Endothelial cell of umbilical vein (primary cell): ENCODE data around the gene CDH23. TPM values are rescaled to one million over a fixed set of nuclear protein-coding genes. Genes with fewer than 3 reads are reported as not detected.

ENCODE experiments used
- BruUV-seq: library from RNA; stranded (reverse); fragments of 400-500 nt; replicated peaks from 2 replicates; lab custom pipeline; 2021; lab: Mats Ljungman, UMichigan
- CTCF ChIA-PET: fragments of 300-600, 350-600 bp; sonication (Branson Sonifier 250); formaldehyde crosslinking; loops from one replicate; lab custom pipeline; 2021; ENCODE audit warnings: antibody characterized with exemption, inconsistent platforms; lab: Charles Lee
- POLR2A ChIA-PET: fragments of 300-600, 350-600 bp; sonication (Branson Sonifier 250); formaldehyde crosslinking; loops from one replicate; lab custom pipeline; 2021; ENCODE audit warnings: antibody characterized with exemption, inconsistent platforms; lab: Charles Lee
- DNase-seq: peaks from one replicate; pipeline ENCODE4 v3.0.0-alpha.2; 2011; ENCODE audit warnings: low read depth, low spot score
- FAIRE-seq: peaks from 2 replicates; lab custom pipeline; 2011; peaks lifted over from hg19 to GRCh38; lab: Jason Lieb, UNC
- H2AFZ ChIP-seq: 2 replicates; pipeline ENCODE4 v1.6.0; 2012; ENCODE audit warnings: low read depth, low read length, control low read depth, inconsistent platforms
- H3K27ac ChIP-seq: 2 replicates; pipeline ENCODE4 v1.5.1; 2011; ENCODE audit warnings: low read depth, mild to moderate bottlenecking, control low read depth, low read length, moderate library complexity; ENCODE audit not compliant: insufficient read depth
- H3K27me3 ChIP-seq, 2 experiments: 2 replicates each; pipeline versions ENCODE4 v1.6.0 to v1.6.1; 2011; ENCODE audit warnings: low read length in 2 of 2, mixed read lengths in 1 of 2; ENCODE audit not compliant: control insufficient read depth in 2 of 2, insufficient read depth in 2 of 2
- H3K36me3 ChIP-seq, 2 experiments: 2 replicates in 1 of 2; 3 replicates in 1 of 2; pipeline ENCODE4 v1.5.1; 2011; ENCODE audit warnings: low read length in 2 of 2, mild to moderate bottlenecking in 1 of 2, moderate library complexity in 1 of 2; ENCODE audit not compliant: control insufficient read depth in 2 of 2, insufficient read depth in 2 of 2; ENCODE audit errors: extremely low read depth in 1 of 2
- H3K4me1 ChIP-seq: 3 replicates; pipeline ENCODE4 v1.5.1; 2011; ENCODE audit warnings: mild to moderate bottlenecking, low read length; ENCODE audit not compliant: control insufficient read depth, insufficient read depth; ENCODE audit errors: extremely low read depth
- H3K4me2 ChIP-seq: 2 replicates; pipeline ENCODE4 v1.6.1; 2011; ENCODE audit warnings: low read length, control low read depth, mixed read lengths; ENCODE audit not compliant: insufficient read depth
- H3K4me3 ChIP-seq, 3 experiments: fragments of 200-600 bp in 1 of 3; sonication (generic), shearing (Covaris generic) in 1 of 3; replicated peaks in 1 of 3; 2 replicates each; pipeline ENCODE4 v1.5.1; 2011 to 2016; ENCODE audit warnings: control low read depth in 3 of 3, low read length in 3 of 3, mild to moderate bottlenecking in 2 of 3, inconsistent platforms in 1 of 3, low read depth in 1 of 3, moderate library complexity in 1 of 3; ENCODE audit not compliant: insufficient read depth in 1 of 3
- H3K79me2 ChIP-seq: 2 replicates; pipeline ENCODE4 v1.6.0; 2012; ENCODE audit warnings: low read length, inconsistent platforms; ENCODE audit not compliant: control insufficient read depth, insufficient read depth
- H3K9ac ChIP-seq: replicated peaks from 2 replicates; pipeline ENCODE3; 2011; ENCODE audit warnings: low read length, control low read depth; ENCODE audit not compliant: insufficient read depth; ENCODE audit errors: extremely low read depth
- H3K9me1 ChIP-seq: replicated peaks from 3 replicates; pipeline ENCODE4 v1.6.0; 2011; ENCODE audit warnings: mild to moderate bottlenecking, low read length; ENCODE audit not compliant: control insufficient read depth, insufficient read depth; ENCODE audit errors: extremely low read depth
- H3K9me3 ChIP-seq: replicated peaks from 2 replicates; pipeline ENCODE4 v1.5.1; 2012; ENCODE audit warnings: low read length, inconsistent platforms; ENCODE audit not compliant: control insufficient read depth, insufficient read depth
- H4K20me1 ChIP-seq: replicated peaks from 2 replicates; pipeline ENCODE3; 2011; ENCODE audit warnings: mild to moderate bottlenecking, low read length; ENCODE audit not compliant: control insufficient read depth, insufficient read depth; ENCODE audit errors: extremely low read depth
- EZH2 ChIP-seq: IDR thresholded peaks from 2 replicates; pipeline ENCODE4 v1.6.1; 2012; ENCODE audit warnings: borderline replicate concordance, low read depth, mild to moderate bottlenecking, moderate library complexity, low read length, inconsistent platforms; ENCODE audit not compliant: severe bottlenecking
- FOS ChIP-seq: IDR thresholded peaks from 2 replicates; pipeline ENCODE4 v1.6.1; 2011; ENCODE audit warnings: mild to moderate bottlenecking, low read length, moderate library complexity, borderline replicate concordance; ENCODE audit not compliant: insufficient read depth
- GATA2 ChIP-seq: IDR thresholded peaks from 2 replicates; pipeline ENCODE4 v1.7.0; 2011; ENCODE audit warnings: low read depth, mild to moderate bottlenecking, moderate library complexity, mixed read lengths, low read length; ENCODE audit not compliant: insufficient read length, insufficient read depth
- MYC ChIP-seq: IDR thresholded peaks from one replicate; pipeline ENCODE4 v1.6.1; 2011; ENCODE audit warnings: mild to moderate bottlenecking, low read depth, low read length
- POLR2AphosphoS5 ChIP-seq: IDR thresholded peaks from 2 replicates; pipeline ENCODE4 v1.6.1; 2012; ENCODE audit warnings: low read depth, mild to moderate bottlenecking, control low read depth, low read length, moderate library complexity; ENCODE audit not compliant: insufficient read depth
- dilution Hi-C: fragments of 300-500 bp; cut with MboI; formaldehyde crosslinking; loops from one replicate; pipeline ENCODE4 v1.15.0; 2019; ENCODE audit warnings: low sequenced_read_pairs; ENCODE audit not compliant: extremely low pct_ligation_motif_present
- intact Hi-C: fragments of 100-400 bp; cut with micrococcal nuclease; formaldehyde crosslinking; loops from one replicate; pipeline ENCODE4 v1.10.0; 2022
- polyA plus RNA-seq, 4 experiments: library from polyadenylated mRNA; depleted of rRNA in 3 of 4; stranded (reverse) in 3 of 4; unstranded in 1 of 4; fragments of >200 nt; gene quantifications; 2 replicates each; pipeline versions ENCODE4 v1.2.1 to v1.2.3, GENCODE V29; 2011 to 2012; ENCODE audit warnings: missing spikeins in 1 of 4
- total RNA-seq: library from RNA; stranded (reverse); gene quantifications from 2 replicates; pipeline ENCODE4 v1.2.3, GENCODE V29; 2021
- TF ChIP-seq, protein P1 (sequence below): IDR thresholded peaks from 2 replicates; pipeline ENCODE4 v1.6.1; 2011; ENCODE audit not compliant: insufficient read depth, insufficient read length
- TF ChIP-seq, protein P2 (sequence below), 2 donors: IDR thresholded peaks; 1 replicate in 1 of 2; 2 replicates in 1 of 2; pipeline ENCODE4 v1.5.1; 2011; ENCODE audit warnings: low read length in 2 of 2, mild to moderate bottlenecking in 2 of 2, moderate library complexity in 2 of 2, control low read depth in 1 of 2, inconsistent platforms in 1 of 2, low read depth in 1 of 2; ENCODE audit not compliant: insufficient read depth in 1 of 2; ENCODE audit errors: extremely low read depth in 1 of 2

CDH23 gene
- total and polyA plus RNA-seq, 2 donors (not counting 3 experiments of a cell fraction or from before 2014, with no cell fraction given): not detected

DNA sequence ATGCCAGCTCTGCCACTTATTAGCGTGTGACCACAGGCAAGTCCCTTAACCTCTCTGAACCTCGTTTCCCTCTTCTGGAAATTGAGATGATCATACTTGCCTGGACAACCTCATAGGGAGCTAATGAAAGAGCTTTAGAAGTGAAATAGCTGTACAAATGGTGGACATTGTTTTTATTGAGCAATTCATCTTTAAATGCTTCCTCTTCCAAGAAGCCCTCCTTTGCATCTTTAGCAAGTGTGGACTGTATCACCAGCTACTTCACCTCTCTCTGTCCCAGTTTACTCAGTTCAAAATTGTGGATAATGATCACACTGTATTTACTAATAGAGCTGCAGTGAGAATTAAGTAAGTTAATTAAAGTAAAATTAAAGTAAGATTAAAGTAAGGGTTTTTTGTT, 61.7 kb downstream of the CDH23 start:
- ChIA-PET CTCF (interaction anchor here (0.8 to 1.5 kb wide), 3 partner anchors 12 to 111 kb away, joined by 3 to 6 read pairs (median 3); no protein-coding TSS in a partner anchor), POLR2A (no interaction called here)
- no peak overlapping the region for H3K4me2 ChIP-seq
- no peak overlapping the region for H2AFZ ChIP-seq
- H4K20me1 ChIP-seq: no peaks in the 10 kb centered on the region
- peaks cover 3 to 9% of the 10 kb centered on the region in 2 experiments for H3K27me3 ChIP-seq
- dilution Hi-C loops (no loop called here), intact Hi-C loops (no loop called here)
- no peaks in the 10 kb centered on the region for H3K9me3 ChIP-seq
- FAIRE-seq (no peak), DNase-seq (no peak)
- no peak overlapping the region for H3K9ac ChIP-seq
- no peak overlapping the region for H3K27ac ChIP-seq
- no peaks in the 10 kb centered on the region for H3K36me3 ChIP-seq
- no TSS peak for BruUV-seq
- TF ChIP-seq MYC (no peak), GATA2 (no peak)
- H3K9me1 ChIP-seq: no peaks in the 10 kb centered on the region
- no peaks in the 10 kb centered on the region for H3K4me1 ChIP-seq
- no peak overlapping the region for H3K4me3 ChIP-seq
- no peaks in the 10 kb centered on the region for H3K79me2 ChIP-seq

DNA sequence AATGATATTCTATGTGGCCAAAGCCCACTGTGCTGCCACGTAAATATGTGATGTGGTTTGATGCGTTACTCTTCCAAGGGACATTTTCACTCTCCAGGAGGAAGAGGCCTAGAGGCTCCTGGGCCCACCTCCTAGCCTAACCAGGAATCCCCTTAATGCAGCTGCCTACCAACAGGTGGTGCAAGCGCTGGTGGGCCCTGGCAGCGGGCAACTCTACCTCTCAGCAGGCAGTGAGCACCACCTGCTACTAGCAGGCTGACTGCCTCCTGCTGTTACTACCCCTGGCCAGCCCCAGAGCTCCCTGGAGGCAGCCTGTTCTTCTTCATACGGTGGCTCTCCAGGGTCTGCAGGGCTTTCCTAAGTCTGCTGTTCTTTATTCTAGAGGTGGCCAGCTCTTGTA, 62.8 kb downstream of the CDH23 start:
- Histone ChIP-seq H3K9me1 (no peaks in the 10 kb centered on the region), H2AFZ (no peak overlapping the region), H3K36me3 (no peaks in the 10 kb centered on the region), H3K4me2 (no peak overlapping the region), H3K4me1 (no peaks in the 10 kb centered on the region), H3K9me3 (no peaks in the 10 kb centered on the region), H3K4me3 (no peak overlapping the region), H3K9ac (no peak overlapping the region), H3K79me2 (no peaks in the 10 kb centered on the region), H3K27ac (no peak overlapping the region), H3K27me3 (peaks cover 2 to 3% of the 10 kb centered on the region in 2 experiments), H4K20me1 (no peaks in the 10 kb centered on the region)
- dilution Hi-C loops: no loop called here
- no TSS peak for BruUV-seq
- FAIRE-seq (no peak), DNase-seq (no peak)
- ChIA-PET POLR2A (no interaction called here), CTCF (no interaction called here)
- TF ChIP-seq MYC (no peak), EZH2 (no peak), FOS (no peak), GATA2 (no peak), POLR2AphosphoS5 (no peak)
- TF ChIP-seq, protein P1, sequence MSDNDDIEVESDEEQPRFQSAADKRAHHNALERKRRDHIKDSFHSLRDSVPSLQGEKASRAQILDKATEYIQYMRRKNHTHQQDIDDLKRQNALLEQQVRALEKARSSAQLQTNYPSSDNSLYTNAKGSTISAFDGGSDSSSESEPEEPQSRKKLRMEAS: no peak
- TF ChIP-seq, protein P2, sequence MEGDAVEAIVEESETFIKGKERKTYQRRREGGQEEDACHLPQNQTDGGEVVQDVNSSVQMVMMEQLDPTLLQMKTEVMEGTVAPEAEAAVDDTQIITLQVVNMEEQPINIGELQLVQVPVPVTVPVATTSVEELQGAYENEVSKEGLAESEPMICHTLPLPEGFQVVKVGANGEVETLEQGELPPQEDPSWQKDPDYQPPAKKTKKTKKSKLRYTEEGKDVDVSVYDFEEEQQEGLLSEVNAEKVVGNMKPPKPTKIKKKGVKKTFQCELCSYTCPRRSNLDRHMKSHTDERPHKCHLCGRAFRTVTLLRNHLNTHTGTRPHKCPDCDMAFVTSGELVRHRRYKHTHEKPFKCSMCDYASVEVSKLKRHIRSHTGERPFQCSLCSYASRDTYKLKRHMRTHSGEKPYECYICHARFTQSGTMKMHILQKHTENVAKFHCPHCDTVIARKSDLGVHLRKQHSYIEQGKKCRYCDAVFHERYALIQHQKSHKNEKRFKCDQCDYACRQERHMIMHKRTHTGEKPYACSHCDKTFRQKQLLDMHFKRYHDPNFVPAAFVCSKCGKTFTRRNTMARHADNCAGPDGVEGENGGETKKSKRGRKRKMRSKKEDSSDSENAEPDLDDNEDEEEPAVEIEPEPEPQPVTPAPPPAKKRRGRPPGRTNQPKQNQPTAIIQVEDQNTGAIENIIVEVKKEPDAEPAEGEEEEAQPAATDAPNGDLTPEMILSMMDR (IDR thresholded peaks at IDR 0.05; ENCODE audit: extremely low read depth in 1 of 2, insufficient read depth in 1 of 2, low read depth in 1 of 2, low read length in 2 of 2): no peak
- intact Hi-C loops: no loop called here
